ENCODE measurements around the gene FMN1. TPM values are rescaled to one million over a fixed set of nuclear protein-coding genes. Genes with fewer than 3 reads are reported as not detected.

The FMN1 gene
- total RNA-seq, 1 donor from 2014 or later = 0.02 TPM

GRCh38 chr15:32716216-32716914, 478.1 kb downstream of the FMN1 start:
- DNase-seq = no peak
- H3K36me3 Mint-ChIP-seq (ENCODE audit: low read depth) = no peaks in the 10 kb centered on the region
- H3K4me1 Mint-ChIP-seq = peaks cover 9% of the 10 kb centered on the region
- intact Hi-C loops (cut with micrococcal nuclease) = no loop called here
- peaks cover 73% of the 10 kb centered on the region for H3K27me3 Mint-ChIP-seq
- H3K9me3 Mint-ChIP-seq = no peaks in the 10 kb centered on the region
- peak overlapping the region; percentile 44 for H3K4me3 Mint-ChIP-seq
- H3K27ac Mint-ChIP-seq = peak overlapping the region; percentile 1

Other genes starting within 250 kb of the FMN1 start
- not detected in 2 replicates for gene RYR3, start 116.3 kb upstream of the FMN1 start, total RNA-seq

Measured in activated CD4-positive, alpha-beta T cell treated with anti-CD3 and anti-CD28 coated beads, Interleukin-2, amount 10 ng/mL, durations not matched to agents 24 days and 14 days (primary cell).